Measurements from ENCODE around the gene RAB1A.

Gene RAB1A

GRCh38 chr2:65165558-65165957, 35.7 kb upstream of the RAB1A start:
- no peak for TF ChIP-seq CEBPB (IDR thresholded peaks at IDR 0.05)
- no peak for TF ChIP-seq EP300 (IDR thresholded peaks at IDR 0.05; ENCODE audit: borderline replicate concordance)
- TF ChIP-seq REST (IDR thresholded peaks at IDR 0.05; ENCODE audit: low read depth) = no peak
- TF ChIP-seq MAX (IDR thresholded peaks at IDR 0.05) = no peak
- no peak for TF ChIP-seq CREB1 (IDR thresholded peaks at IDR 0.05; ENCODE audit: low read depth)
- no peak for TF ChIP-seq TCF12 (IDR thresholded peaks at IDR 0.05; ENCODE audit: low read depth)
- TF ChIP-seq NFIC (IDR thresholded peaks at IDR 0.05) = no peak
- TF ChIP-seq FOXM1 (IDR thresholded peaks at IDR 0.05; ENCODE audit: borderline replicate concordance, low read depth) = no peak
- TF ChIP-seq ZBTB7A (IDR thresholded peaks at IDR 0.05; ENCODE audit: low read depth) = no peak

GRCh38 chr2:65164426-65164891, 34.6 kb upstream of the RAB1A start:
- TF ChIP-seq ZBTB7A (IDR thresholded peaks at IDR 0.05; ENCODE audit: low read depth) (no peak), YY1 (IDR thresholded peaks at IDR 0.05; ENCODE audit: low read depth) (no peak), EGR1 (IDR thresholded peaks at IDR 0.05) (no peak), USF1 (IDR thresholded peaks at IDR 0.05) (no peak), NFIC (IDR thresholded peaks at IDR 0.05) (no peak), REST (IDR thresholded peaks at IDR 0.05; ENCODE audit: low read depth) (no peak), FOXM1 (IDR thresholded peaks at IDR 0.05; ENCODE audit: borderline replicate concordance, low read depth) (no peak), MAX (IDR thresholded peaks at IDR 0.05) (no peak), TAF1 (IDR thresholded peaks at IDR 0.05; ENCODE audit: low read depth) (no peak), EP300 (IDR thresholded peaks at IDR 0.05; ENCODE audit: borderline replicate concordance) (no peak), CEBPB (IDR thresholded peaks at IDR 0.05) (no peak), TEAD4 (IDR thresholded peaks at IDR 0.05) (no peak), TCF12 (IDR thresholded peaks at IDR 0.05; ENCODE audit: low read depth) (no peak), RAD21 (IDR thresholded peaks at IDR 0.05; ENCODE audit: low read depth) (no peak), CREB1 (IDR thresholded peaks at IDR 0.05; ENCODE audit: low read depth) (no peak)

- TF ChIP-seq EGR1 (IDR thresholded peaks at IDR 0.05) (no peak), FOXM1 (IDR thresholded peaks at IDR 0.05; ENCODE audit: borderline replicate concordance, low read depth) (no peak), MAX (IDR thresholded peaks at IDR 0.05) (no peak), ZBTB7A (IDR thresholded peaks at IDR 0.05; ENCODE audit: low read depth) (no peak), TCF12 (IDR thresholded peaks at IDR 0.05; ENCODE audit: low read depth) (no peak), TEAD4 (IDR thresholded peaks at IDR 0.05) (no peak), REST (IDR thresholded peaks at IDR 0.05; ENCODE audit: low read depth) (no peak), EP300 (IDR thresholded peaks at IDR 0.05; ENCODE audit: borderline replicate concordance) (no peak), NFIC (IDR thresholded peaks at IDR 0.05) (no peak), USF1 (IDR thresholded peaks at IDR 0.05) (no peak), CEBPB (IDR thresholded peaks at IDR 0.05) (no peak), YY1 (IDR thresholded peaks at IDR 0.05; ENCODE audit: low read depth) (no peak), RAD21 (IDR thresholded peaks at IDR 0.05; ENCODE audit: low read depth) (no peak), TAF1 (IDR thresholded peaks at IDR 0.05; ENCODE audit: low read depth) (no peak), CREB1 (IDR thresholded peaks at IDR 0.05; ENCODE audit: low read depth) (no peak)
These were observed 31.7 kb upstream of the RAB1A start for GRCh38 chr2:65161551-65162100.

- TF ChIP-seq TAF1 (IDR thresholded peaks at IDR 0.05; ENCODE audit: low read depth) (no peak), TEAD4 (IDR thresholded peaks at IDR 0.05) (no peak), ZBTB7A (IDR thresholded peaks at IDR 0.05; ENCODE audit: low read depth) (no peak), RAD21 (IDR thresholded peaks at IDR 0.05; ENCODE audit: low read depth) (no peak)
These were observed 30.0 kb upstream of the RAB1A start for GRCh38 chr2:65159906-65160305.

Measured in Ishikawa (cell line).